GM12873 (cell line): ENCODE measurements around the gene PIERCE2.

Experiments
- CTCF ChIP-seq: IDR thresholded peaks from 2 replicates; pipeline ENCODE4 v1.5.1; 2012; ENCODE audit warnings: low read depth, mild to moderate bottlenecking, moderate library complexity, low read length, control low read depth; ENCODE audit not compliant: insufficient read depth; ENCODE audit errors: missing control alignments

The PIERCE2 gene

GRCh38 chr15:55461447-55461846, 53.2 kb downstream of the PIERCE2 start:
- TF ChIP-seq CTCF, result no peak

GRCh38 chr15:55468321-55468720, 60.0 kb downstream of the PIERCE2 start:
- TF ChIP-seq CTCF, result no peak
